GM12878 (cell line): ENCODE results near the gene C3orf49. TPM values are rescaled to one million over a fixed set of nuclear protein-coding genes. Genes with fewer than 3 reads are reported as not detected.
A peak's percentile ranks its signal among the peaks of the same experiment; 100 is the strongest.

Experiments used
- BACH1 ChIP-seq: fragments of 450-650 bp; IDR thresholded peaks from 2 replicates; pipeline ENCODE4 v1.6.1; 2017; ENCODE audit warnings: mild to moderate bottlenecking, borderline replicate concordance
- BCL11A ChIP-seq: IDR thresholded peaks from 2 replicates; pipeline ENCODE4 v1.6.1; 2011; ENCODE audit warnings: low read depth, low read length
- EGR1 ChIP-seq, 2 experiments: IDR thresholded peaks; 1 replicate in 1 of 2; 2 replicates in 1 of 2; pipeline ENCODE4 v1.6.1; 2011 to 2012; ENCODE audit warnings: low read depth in 2 of 2, low read length in 2 of 2, borderline replicate concordance in 1 of 2, mild to moderate bottlenecking in 1 of 2, moderate library complexity in 1 of 2
- HDGF ChIP-seq: fragments of 450-650 bp; IDR thresholded peaks from 2 replicates; pipeline ENCODE4 v1.6.1; 2016; ENCODE audit warnings: antibody characterized with exemption
- IKZF2 ChIP-seq, 2 experiments: fragments of 450-650 bp; IDR thresholded peaks; 2 replicates each; pipeline ENCODE4 v1.6.1; 2017; ENCODE audit warnings: mild to moderate bottlenecking in 2 of 2, moderate library complexity in 2 of 2
- IRF3 ChIP-seq: fragments of 450-650 bp; IDR thresholded peaks from 2 replicates; pipeline ENCODE4 v1.6.1; 2014; ENCODE audit warnings: mild to moderate bottlenecking
- MEF2A ChIP-seq: IDR thresholded peaks from 2 replicates; pipeline ENCODE4 v1.6.1; 2011; ENCODE audit warnings: low read depth, mild to moderate bottlenecking, low read length, moderate library complexity; ENCODE audit not compliant: insufficient read depth
- MYC ChIP-seq: IDR thresholded peaks from 2 replicates; pipeline ENCODE4 v1.6.1; 2011; ENCODE audit warnings: mild to moderate bottlenecking, low read length, moderate library complexity, inconsistent platforms; ENCODE audit not compliant: insufficient read depth, insufficient replicate concordance, insufficient read length, severe bottlenecking
- NR2F1 ChIP-seq: fragments of 450-650 bp; conservative IDR thresholded peaks from 2 replicates; pipeline ENCODE4 v1.6.1; 2017; ENCODE audit warnings: mild to moderate bottlenecking
- POU2F2 ChIP-seq: IDR thresholded peaks from 3 replicates; pipeline ENCODE4 v1.6.1; 2011; ENCODE audit warnings: low read depth, mild to moderate bottlenecking, low read length, borderline replicate concordance
- RELA ChIP-seq: fragments of 450-650 bp; IDR thresholded peaks from 2 replicates; pipeline ENCODE4 v1.8.0; 2014; ENCODE audit warnings: borderline replicate concordance; ENCODE audit not compliant: partially characterized antibody
- SIX5 ChIP-seq: IDR thresholded peaks from 2 replicates; pipeline ENCODE4 v1.6.1; 2011; ENCODE audit warnings: mild to moderate bottlenecking, low read depth, low read length, moderate library complexity; ENCODE audit not compliant: severe bottlenecking
- SMARCA5 ChIP-seq: fragments of 450-650 bp; IDR thresholded peaks from 2 replicates; pipeline ENCODE4 v1.6.1; 2017; ENCODE audit warnings: mild to moderate bottlenecking
- SREBF2 ChIP-seq: IDR thresholded peaks from 2 replicates; pipeline ENCODE4 v1.6.1; 2012; ENCODE audit warnings: mild to moderate bottlenecking, low read length
- USF2 ChIP-seq: IDR thresholded peaks from 2 replicates; pipeline ENCODE4 v1.6.1; 2011; ENCODE audit warnings: low read depth, low read length, improper control_type of control experiment, borderline replicate concordance
- ZBED1 ChIP-seq: IDR thresholded peaks from 2 replicates; pipeline ENCODE4 v1.6.1; 2016; ENCODE audit warnings: borderline replicate concordance
- ZNF207 ChIP-seq: fragments of 450-650 bp; IDR thresholded peaks from 2 replicates; pipeline ENCODE4 v1.6.1; 2014; ENCODE audit warnings: antibody characterized with exemption, mild to moderate bottlenecking, borderline replicate concordance
- ZNF217 ChIP-seq: fragments of 450-650 bp; IDR thresholded peaks from 2 replicates; pipeline ENCODE4 v1.6.1; 2017; ENCODE audit warnings: antibody characterized with exemption, mild to moderate bottlenecking
- ZNF592 ChIP-seq: fragments of 450-650 bp; IDR thresholded peaks from 2 replicates; pipeline ENCODE4 v1.6.1; 2017; ENCODE audit warnings: mild to moderate bottlenecking, moderate library complexity
- ZSCAN29 ChIP-seq: fragments of 450-650 bp; IDR thresholded peaks from 2 replicates; pipeline ENCODE4 v1.6.1; 2017; ENCODE audit warnings: mild to moderate bottlenecking, moderate library complexity
- polyA plus RNA-seq, 11 experiments: library from polyadenylated mRNA; depleted of rRNA in 4 of 11; unstranded in 6 of 11; stranded (reverse) in 5 of 11; fragments of >200 nt; fragmentation: Nextera tagmentation in 4 of 11; fragmentation: Illumina TruSeq in 1 of 11; extraction: Ambion mirVana in 4 of 11; extraction: Trizol in 1 of 11; gene quantifications; 1 replicate in 1 of 11; 2 replicates in 10 of 11; pipeline versions ENCODE4 v1.2.1 to v1.2.3, GENCODE V29; 2011 to 2016; ENCODE audit warnings: inconsistent platforms in 2 of 11, missing spikeins in 2 of 11, low read depth in 1 of 11
- total RNA-seq, 4 experiments: library from RNA; depleted of rRNA in 3 of 4; stranded (reverse); fragments of >200 nt in 3 of 4; fragmentation: Illumina TruSeq in 1 of 4; extraction: Trizol in 1 of 4; gene quantifications; 2 replicates each; pipeline versions ENCODE4 v1.2.1 to v1.2.3, GENCODE V29; 2013 to 2021
- TF ChIP-seq, protein P1 (sequence below): fragments of 150-350 bp; IDR thresholded peaks from 2 replicates; pipeline ENCODE4 v1.6.1; 2016; ENCODE audit warnings: low read depth, low read length

Gene C3orf49
- total and polyA plus RNA-seq, 10 of the 15 experiments (the other 5 are each of a cell fraction or from before 2014, with no cell fraction given): 0.21 TPM; not detected in 9

GRCh38 chr3:63863150-63864007, 44.3 kb downstream of the C3orf49 start, which contains the start of the genes ATXN7 and THOC7 (continued):
- TF ChIP-seq ZNF592 (no peak), ZNF217 (peak; percentile 24; the same call in 1 of the 2 replicates), ZSCAN29 (0 out of 2 replicates have a peak, but pooled peaks have one; percentile 26), SMARCA5 (peak; percentile 66), MEF2A (no peak), MYC (no peak), RELA (no peak), BCL11A (no peak), EGR1 (IDR thresholded peaks at IDR 0.05; ENCODE audit: borderline replicate concordance in 1 of 2, low read depth in 2 of 2, low read length in 2 of 2) (no peak), SIX5 (no peak), USF2 (no peak), POU2F2 (no peak), NR2F1 (peak; percentile 94), IKZF2 (IDR thresholded peaks at IDR 0.05) (0 out of 4 replicates have a peak, but pooled peaks of 1 of the 2 experiments have one; percentile 14), BACH1 (peak; percentile 81), HDGF (no peak), ZBED1 (no peak), ZNF207 (no peak), IRF3 (no peak), SREBF2 (no peak)
- TF ChIP-seq, protein P1, sequence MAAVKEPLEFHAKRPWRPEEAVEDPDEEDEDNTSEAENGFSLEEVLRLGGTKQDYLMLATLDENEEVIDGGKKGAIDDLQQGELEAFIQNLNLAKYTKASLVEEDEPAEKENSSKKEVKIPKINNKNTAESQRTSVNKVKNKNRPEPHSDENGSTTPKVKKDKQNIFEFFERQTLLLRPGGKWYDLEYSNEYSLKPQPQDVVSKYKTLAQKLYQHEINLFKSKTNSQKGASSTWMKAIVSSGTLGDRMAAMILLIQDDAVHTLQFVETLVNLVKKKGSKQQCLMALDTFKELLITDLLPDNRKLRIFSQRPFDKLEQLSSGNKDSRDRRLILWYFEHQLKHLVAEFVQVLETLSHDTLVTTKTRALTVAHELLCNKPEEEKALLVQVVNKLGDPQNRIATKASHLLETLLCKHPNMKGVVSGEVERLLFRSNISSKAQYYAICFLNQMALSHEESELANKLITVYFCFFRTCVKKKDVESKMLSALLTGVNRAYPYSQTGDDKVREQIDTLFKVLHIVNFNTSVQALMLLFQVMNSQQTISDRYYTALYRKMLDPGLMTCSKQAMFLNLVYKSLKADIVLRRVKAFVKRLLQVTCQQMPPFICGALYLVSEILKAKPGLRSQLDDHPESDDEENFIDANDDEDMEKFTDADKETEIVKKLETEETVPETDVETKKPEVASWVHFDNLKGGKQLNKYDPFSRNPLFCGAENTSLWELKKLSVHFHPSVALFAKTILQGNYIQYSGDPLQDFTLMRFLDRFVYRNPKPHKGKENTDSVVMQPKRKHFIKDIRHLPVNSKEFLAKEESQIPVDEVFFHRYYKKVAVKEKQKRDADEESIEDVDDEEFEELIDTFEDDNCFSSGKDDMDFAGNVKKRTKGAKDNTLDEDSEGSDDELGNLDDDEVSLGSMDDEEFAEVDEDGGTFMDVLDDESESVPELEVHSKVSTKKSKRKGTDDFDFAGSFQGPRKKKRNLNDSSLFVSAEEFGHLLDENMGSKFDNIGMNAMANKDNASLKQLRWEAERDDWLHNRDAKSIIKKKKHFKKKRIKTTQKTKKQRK: no peak
